ENCODE data around the gene MAPK11.

- no peak for TF ChIP-seq SREBF2 (CRISPR knock-in tag; IDR thresholded peaks at IDR 0.05)
- no peak for TF ChIP-seq ZNF3 (CRISPR knock-in tag; IDR thresholded peaks at IDR 0.05)
- TF ChIP-seq CCAR2 (IDR thresholded peaks at IDR 0.05; ENCODE audit: low read depth, low read length), result no peak
- TF ChIP-seq, protein P1, sequence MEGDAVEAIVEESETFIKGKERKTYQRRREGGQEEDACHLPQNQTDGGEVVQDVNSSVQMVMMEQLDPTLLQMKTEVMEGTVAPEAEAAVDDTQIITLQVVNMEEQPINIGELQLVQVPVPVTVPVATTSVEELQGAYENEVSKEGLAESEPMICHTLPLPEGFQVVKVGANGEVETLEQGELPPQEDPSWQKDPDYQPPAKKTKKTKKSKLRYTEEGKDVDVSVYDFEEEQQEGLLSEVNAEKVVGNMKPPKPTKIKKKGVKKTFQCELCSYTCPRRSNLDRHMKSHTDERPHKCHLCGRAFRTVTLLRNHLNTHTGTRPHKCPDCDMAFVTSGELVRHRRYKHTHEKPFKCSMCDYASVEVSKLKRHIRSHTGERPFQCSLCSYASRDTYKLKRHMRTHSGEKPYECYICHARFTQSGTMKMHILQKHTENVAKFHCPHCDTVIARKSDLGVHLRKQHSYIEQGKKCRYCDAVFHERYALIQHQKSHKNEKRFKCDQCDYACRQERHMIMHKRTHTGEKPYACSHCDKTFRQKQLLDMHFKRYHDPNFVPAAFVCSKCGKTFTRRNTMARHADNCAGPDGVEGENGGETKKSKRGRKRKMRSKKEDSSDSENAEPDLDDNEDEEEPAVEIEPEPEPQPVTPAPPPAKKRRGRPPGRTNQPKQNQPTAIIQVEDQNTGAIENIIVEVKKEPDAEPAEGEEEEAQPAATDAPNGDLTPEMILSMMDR (IDR thresholded peaks at IDR 0.05 in 2 of 3, conservative IDR thresholded peaks at IDR 0.05 in 1 of 3; ENCODE audit: insufficient read depth in 2 of 3, low read depth in 1 of 3, low read length in 3 of 3), result no peak
Observed at GRCh38 chr22:50219800-50220602, 50.2 kb downstream of the MAPK11 start.

All from K562 (cell line).